Measurements from ENCODE around the gene GFRA1.

The GFRA1 gene

DNA sequence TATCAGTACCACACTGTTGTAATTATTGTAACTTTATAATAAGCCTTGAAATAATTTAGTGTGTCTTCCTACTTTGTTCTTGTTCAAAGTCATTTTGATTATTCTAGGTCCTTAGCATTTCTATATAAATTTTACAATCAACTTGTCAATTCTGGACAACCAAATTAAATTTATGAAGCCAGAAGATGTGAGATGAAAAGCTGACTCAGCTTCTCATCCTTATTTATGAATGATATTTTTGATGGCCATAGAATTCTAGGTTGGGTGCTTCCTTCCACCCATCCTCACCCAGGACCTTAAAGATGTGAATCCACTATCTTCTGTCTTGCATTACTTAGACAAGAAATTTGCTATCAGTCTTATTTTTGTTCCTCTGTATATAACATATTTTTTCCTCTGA is 261.1 kb downstream of the GFRA1 start:
- no peak for DNase-seq (ENCODE audit: low read depth, low spot score)
- no peak overlapping the region for H3K4me3 ChIP-seq (ENCODE audit: low read depth, low read length)
- in situ Hi-C loops (cut with HindIII; ENCODE audit: low sequenced_read_pairs): no loop called here
- TF ChIP-seq, protein P1, sequence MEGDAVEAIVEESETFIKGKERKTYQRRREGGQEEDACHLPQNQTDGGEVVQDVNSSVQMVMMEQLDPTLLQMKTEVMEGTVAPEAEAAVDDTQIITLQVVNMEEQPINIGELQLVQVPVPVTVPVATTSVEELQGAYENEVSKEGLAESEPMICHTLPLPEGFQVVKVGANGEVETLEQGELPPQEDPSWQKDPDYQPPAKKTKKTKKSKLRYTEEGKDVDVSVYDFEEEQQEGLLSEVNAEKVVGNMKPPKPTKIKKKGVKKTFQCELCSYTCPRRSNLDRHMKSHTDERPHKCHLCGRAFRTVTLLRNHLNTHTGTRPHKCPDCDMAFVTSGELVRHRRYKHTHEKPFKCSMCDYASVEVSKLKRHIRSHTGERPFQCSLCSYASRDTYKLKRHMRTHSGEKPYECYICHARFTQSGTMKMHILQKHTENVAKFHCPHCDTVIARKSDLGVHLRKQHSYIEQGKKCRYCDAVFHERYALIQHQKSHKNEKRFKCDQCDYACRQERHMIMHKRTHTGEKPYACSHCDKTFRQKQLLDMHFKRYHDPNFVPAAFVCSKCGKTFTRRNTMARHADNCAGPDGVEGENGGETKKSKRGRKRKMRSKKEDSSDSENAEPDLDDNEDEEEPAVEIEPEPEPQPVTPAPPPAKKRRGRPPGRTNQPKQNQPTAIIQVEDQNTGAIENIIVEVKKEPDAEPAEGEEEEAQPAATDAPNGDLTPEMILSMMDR (IDR thresholded peaks at IDR 0.05; ENCODE audit: low read depth, low read length): no peak

- in situ Hi-C loops (cut with HindIII; ENCODE audit: low sequenced_read_pairs): no loop called here
- H3K4me3 ChIP-seq (ENCODE audit: low read depth, low read length): no peak overlapping the region
- TF ChIP-seq, protein P1 (IDR thresholded peaks at IDR 0.05; ENCODE audit: low read depth, low read length): no peak
- no peak for DNase-seq (ENCODE audit: low read depth, low spot score)
Measured at GRCh38 chr10:116007256-116007891, 265.6 kb downstream of the GFRA1 start.
